ENCODE measurements around the gene CAVIN1. TPM values are rescaled to one million over a fixed set of nuclear protein-coding genes. Genes with fewer than 3 reads are reported as not detected.
"Not testable (repeated sequence)": the region's sequence is repeated elsewhere in the genome, so short reads cannot be mapped to it uniquely, and the experiment has no call there.

The CAVIN1 gene
- total RNA-seq, 2 donors from 2014 or later = 2.4 to 4.3 TPM

- DNase-seq; H3K9me3 Mint-ChIP-seq; H3K27ac Mint-ChIP-seq; ATAC-seq (replicated peaks in 1 of 2); H3K27me3 Mint-ChIP-seq (ENCODE audit: low read depth); H3K4me3 Mint-ChIP-seq: not testable (repeated sequence)
- Mint-ChIP-seq H3K4me1 (ENCODE audit: low read depth) (peaks cover 76% of the 10 kb centered on the region), H3K36me3 (ENCODE audit: insufficient read depth in 2 of 2) (peaks cover 17 to 41% of the 10 kb centered on the region in 2 donors)
Observed at GRCh38 chr17:42368797-42369561, 54.1 kb downstream of the CAVIN1 start.

DNA sequence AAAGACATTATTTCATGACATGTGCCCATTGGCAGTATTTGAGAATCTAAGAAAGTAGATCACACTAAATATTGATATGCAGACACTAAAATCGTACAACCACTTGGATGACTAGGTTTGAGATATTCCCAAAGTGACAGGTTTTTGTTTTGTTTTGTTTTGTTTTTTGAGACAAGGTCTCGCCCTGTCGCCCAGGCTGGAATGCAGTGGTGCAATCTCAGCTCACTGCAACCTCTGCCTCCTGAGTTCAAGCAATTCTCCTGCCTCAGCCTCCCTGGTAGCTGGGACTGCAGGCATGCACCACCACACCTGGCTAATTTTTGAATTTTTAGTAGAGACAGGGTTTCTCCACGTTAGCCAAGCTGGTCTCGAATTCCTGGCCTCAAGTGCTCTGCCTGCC is 54.7 kb downstream of the CAVIN1 start:
- ATAC-seq (replicated peaks in 1 of 2); H3K27me3 Mint-ChIP-seq (ENCODE audit: low read depth); H3K9me3 Mint-ChIP-seq; H3K27ac Mint-ChIP-seq; H3K4me3 Mint-ChIP-seq; DNase-seq: not testable (repeated sequence)
- Mint-ChIP-seq H3K4me1 (ENCODE audit: low read depth) (peaks cover 79% of the 10 kb centered on the region), H3K36me3 (ENCODE audit: insufficient read depth in 2 of 2) (peaks cover 21 to 45% of the 10 kb centered on the region in 2 donors)

- not testable (repeated sequence) for DNase-seq; H3K27me3 Mint-ChIP-seq (ENCODE audit: low read depth); ATAC-seq (replicated peaks in 1 of 2); H3K9me3 Mint-ChIP-seq
- peak overlapping the region; percentile 48 for H3K27ac Mint-ChIP-seq
- H3K4me3 Mint-ChIP-seq = peak overlapping the region; percentile 22 to 53
- H3K4me1 Mint-ChIP-seq (ENCODE audit: low read depth) = peaks cover 91% of the 10 kb centered on the region
- H3K36me3 Mint-ChIP-seq (ENCODE audit: insufficient read depth in 2 of 2) = peaks cover 15 to 34% of the 10 kb centered on the region in 2 donors
Observed at GRCh38 chr17:42366176-42367023, 56.7 kb downstream of the CAVIN1 start.

- peak; percentile 41 to 50 for ATAC-seq (replicated peaks in 1 of 2)
- DNase-seq = peak; percentile 19 to 43
- Mint-ChIP-seq H3K27me3 (ENCODE audit: low read depth) (no peaks in the 10 kb centered on the region), H3K4me1 (ENCODE audit: low read depth) (peaks cover 88% of the 10 kb centered on the region), H3K9me3 (no peaks in the 10 kb centered on the region), H3K4me3 (peak overlapping the region; percentile 44 to 60), H3K27ac (peak overlapping the region; percentile 72), H3K36me3 (ENCODE audit: insufficient read depth in 2 of 2) (peaks cover 11 to 24% of the 10 kb centered on the region in 2 donors)
Observed at GRCh38 chr17:42365136-42365535, 57.9 kb downstream of the CAVIN1 start.

- Mint-ChIP-seq H3K9me3 (no peaks in the 10 kb centered on the region), H3K27me3 (ENCODE audit: low read depth) (no peaks in the 10 kb centered on the region), H3K36me3 (ENCODE audit: insufficient read depth in 2 of 2) (peaks cover 14 to 29% of the 10 kb centered on the region in 2 donors), H3K27ac (peak overlapping the region; percentile 72), H3K4me1 (ENCODE audit: low read depth) (peaks cover 89% of the 10 kb centered on the region), H3K4me3 (peak overlapping the region; percentile 44)
- DNase-seq (no peak), ATAC-seq (replicated peaks in 1 of 2) (peak in 1 of 2 donors; percentile 27)
Observed at GRCh38 chr17:42363767-42364585, 59.1 kb downstream of the CAVIN1 start.

GRCh38 chr17:42363231-42363630 is 59.8 kb downstream of the CAVIN1 start:
- ATAC-seq (replicated peaks in 1 of 2) (no peak), DNase-seq (no peak)
- H3K4me3 Mint-ChIP-seq = peak overlapping the region; percentile 44 to 71
- H3K4me1 Mint-ChIP-seq (ENCODE audit: low read depth) = peaks cover 90% of the 10 kb centered on the region
- H3K27ac Mint-ChIP-seq = peak overlapping the region; percentile 17
- no peaks in the 10 kb centered on the region for H3K9me3 Mint-ChIP-seq
- H3K36me3 Mint-ChIP-seq (ENCODE audit: insufficient read depth in 2 of 2) = peaks cover 14 to 30% of the 10 kb centered on the region in 2 donors
- no peaks in the 10 kb centered on the region for H3K27me3 Mint-ChIP-seq (ENCODE audit: low read depth)

DNA sequence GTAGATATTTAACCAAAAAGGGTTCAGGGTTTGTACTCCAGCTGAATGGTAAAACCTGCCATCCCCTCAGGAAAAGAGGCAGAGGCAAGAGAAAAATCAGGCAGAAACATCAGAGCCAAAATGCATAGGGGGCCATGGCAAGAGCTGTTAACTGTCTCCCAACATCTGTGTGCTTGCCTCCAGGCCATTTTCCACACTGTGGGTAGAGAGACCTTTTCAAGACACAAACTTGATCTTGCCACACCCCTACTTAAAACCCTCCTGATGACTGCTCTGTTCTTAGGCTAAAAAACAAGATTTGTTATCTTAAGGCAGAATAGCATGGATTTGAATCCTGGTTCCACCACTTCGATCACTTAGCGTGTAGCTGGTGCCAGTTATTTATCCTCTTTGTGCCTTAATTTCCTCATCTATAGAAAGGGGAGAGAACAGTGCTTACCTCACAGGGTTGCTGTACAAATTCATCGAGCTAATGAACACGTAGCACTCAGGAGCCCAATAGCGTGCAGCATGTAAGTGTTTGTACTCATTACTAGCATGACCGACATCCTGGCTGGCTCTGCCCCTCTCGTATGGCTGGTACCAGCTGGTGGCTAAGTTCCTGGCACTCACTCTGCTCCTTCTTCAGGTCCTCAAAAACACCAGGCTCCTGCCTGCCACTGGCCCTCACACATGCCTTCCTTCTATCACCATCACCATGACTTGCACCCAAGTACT is 60.7 kb downstream of the CAVIN1 start:
- H3K36me3 Mint-ChIP-seq (ENCODE audit: insufficient read depth in 2 of 2) = peaks cover 13 to 28% of the 10 kb centered on the region in 2 donors
- peak overlapping the region; percentile 33 to 71 for H3K4me3 Mint-ChIP-seq
- no peaks in the 10 kb centered on the region for H3K9me3 Mint-ChIP-seq
- ATAC-seq (replicated peaks in 1 of 2) = peak; percentile 13 to 21
- peak overlapping the region; percentile 90 for H3K27ac Mint-ChIP-seq
- DNase-seq = no peak
- peaks cover 87% of the 10 kb centered on the region for H3K4me1 Mint-ChIP-seq (ENCODE audit: low read depth)
- no peaks in the 10 kb centered on the region for H3K27me3 Mint-ChIP-seq (ENCODE audit: low read depth)

DNA sequence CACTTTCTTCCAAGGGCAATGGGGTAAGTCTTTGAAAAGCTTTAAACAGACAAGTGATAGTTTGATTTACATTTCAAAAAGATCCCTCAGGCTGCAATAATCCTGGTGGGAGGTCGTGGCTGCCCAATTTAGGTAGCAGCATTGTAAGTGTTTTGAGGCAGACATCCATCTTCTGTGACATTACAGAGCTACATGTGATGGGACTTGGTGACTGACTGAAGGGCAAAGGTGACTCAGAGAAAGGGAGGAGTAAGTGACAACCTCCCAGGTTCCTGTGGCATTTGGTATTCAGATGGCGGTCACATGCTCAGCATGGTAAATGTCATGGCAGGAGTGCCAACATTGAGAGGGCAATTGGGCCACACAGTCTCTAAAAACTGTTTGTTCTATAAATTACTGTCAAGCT is 61.3 kb downstream of the CAVIN1 start:
- peaks cover 11 to 30% of the 10 kb centered on the region in 2 donors for H3K36me3 Mint-ChIP-seq (ENCODE audit: insufficient read depth in 2 of 2)

DNA sequence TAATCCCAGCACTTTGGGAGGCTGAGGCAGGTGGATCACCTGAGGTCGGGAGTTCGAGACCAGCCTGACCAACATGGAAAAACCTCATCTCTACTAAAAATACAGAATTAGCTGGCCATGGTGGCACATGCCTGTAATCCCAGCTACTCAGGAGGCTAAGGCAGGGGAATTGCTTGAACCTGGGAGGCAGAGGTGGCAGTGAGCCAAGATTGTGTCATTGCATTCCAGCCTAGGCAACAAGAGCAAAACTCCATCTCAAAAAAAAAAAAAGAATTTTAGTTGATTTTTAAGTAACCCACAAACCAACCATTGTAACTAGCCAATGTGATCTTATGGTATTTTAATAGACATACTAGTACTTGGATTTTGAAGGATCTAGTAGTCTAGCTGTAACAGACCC is 62.7 kb downstream of the CAVIN1 start:
- not testable (repeated sequence) for DNase-seq; H3K9me3 Mint-ChIP-seq; H3K4me3 Mint-ChIP-seq; H3K27me3 Mint-ChIP-seq (ENCODE audit: low read depth); H3K27ac Mint-ChIP-seq; ATAC-seq (replicated peaks in 1 of 2)
- Mint-ChIP-seq H3K4me1 (ENCODE audit: low read depth) (peaks cover 83% of the 10 kb centered on the region), H3K36me3 (ENCODE audit: insufficient read depth in 2 of 2) (peaks cover 11 to 29% of the 10 kb centered on the region in 2 donors)

More for the DNA sequence above, 61.3 kb downstream of the CAVIN1 start:
- DNase-seq (peak; percentile 57 to 67), ATAC-seq (replicated peaks in 1 of 2) (peak; percentile 93 to 94)
- Mint-ChIP-seq H3K27ac (peak overlapping the region; percentile 90), H3K27me3 (ENCODE audit: low read depth) (no peaks in the 10 kb centered on the region), H3K9me3 (no peaks in the 10 kb centered on the region), H3K4me1 (ENCODE audit: low read depth) (peaks cover 86% of the 10 kb centered on the region), H3K4me3 (peak overlapping the region; percentile 33 to 71)

DNA sequence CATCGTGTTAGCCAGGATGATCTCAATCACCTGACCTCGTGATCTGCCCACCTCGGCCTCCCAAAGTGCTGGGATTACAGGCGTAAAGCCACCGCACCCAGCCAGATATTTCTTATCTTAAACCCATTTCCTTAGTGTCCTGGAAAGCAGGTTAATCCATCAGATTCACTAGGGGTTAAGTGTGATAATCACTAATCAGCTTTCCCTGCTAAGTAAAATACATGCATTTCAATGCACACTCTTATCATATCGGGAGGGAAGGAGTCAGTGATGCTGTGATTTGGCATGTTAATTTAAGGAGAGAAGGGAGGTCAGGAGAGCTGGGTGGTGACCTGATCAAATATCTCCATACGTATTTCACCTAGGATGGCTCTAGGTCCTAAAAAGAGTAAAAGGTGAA is 63.9 kb downstream of the CAVIN1 start:
- Mint-ChIP-seq H3K4me3 (peak overlapping the region; percentile 15 to 22), H3K27ac (peak overlapping the region; percentile 68), H3K9me3 (no peaks in the 10 kb centered on the region), H3K36me3 (ENCODE audit: insufficient read depth in 2 of 2) (peaks cover 7 to 23% of the 10 kb centered on the region in 2 donors), H3K27me3 (ENCODE audit: low read depth) (no peaks in the 10 kb centered on the region), H3K4me1 (ENCODE audit: low read depth) (peaks cover 77% of the 10 kb centered on the region)
- ATAC-seq (replicated peaks in 1 of 2) (no peak), DNase-seq (no peak)

DNA sequence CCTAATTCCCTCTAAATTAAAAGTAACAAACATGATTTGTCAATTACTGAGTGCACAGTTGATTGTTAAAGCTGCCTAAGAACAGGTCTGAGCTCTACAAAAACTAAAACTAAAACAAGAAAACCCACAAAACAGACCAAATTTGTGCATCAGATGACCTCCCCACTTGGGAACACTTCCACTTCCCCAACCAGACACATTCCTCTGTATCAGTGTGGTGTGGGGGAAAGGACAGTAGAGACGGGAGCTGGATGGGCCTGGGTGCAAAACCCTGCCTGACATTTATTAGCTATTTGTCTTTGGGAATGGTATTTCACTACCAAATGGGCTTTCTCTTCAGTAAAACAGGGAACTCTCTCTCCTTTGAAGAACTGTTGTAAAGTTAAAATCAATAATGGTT is 64.6 kb downstream of the CAVIN1 start:
- no peak overlapping the region for H3K27ac Mint-ChIP-seq
- no peaks in the 10 kb centered on the region for H3K9me3 Mint-ChIP-seq
- ATAC-seq (replicated peaks in 1 of 2) (no peak), DNase-seq (no peak)
- peaks cover 76% of the 10 kb centered on the region for H3K4me1 Mint-ChIP-seq (ENCODE audit: low read depth)
- H3K36me3 Mint-ChIP-seq (ENCODE audit: insufficient read depth in 2 of 2) = peaks cover 3 to 17% of the 10 kb centered on the region in 2 donors
- no peak overlapping the region for H3K4me3 Mint-ChIP-seq
- H3K27me3 Mint-ChIP-seq (ENCODE audit: low read depth) = no peaks in the 10 kb centered on the region

Data from activated T-cell treated with anti-CD3 and anti-CD28 coated beads, Interleukin-2, amount 50 U/mL, for 72 hours (primary cell).